ENCODE data around the gene ERGIC1. TPM values are rescaled to one million over a fixed set of nuclear protein-coding genes. Genes with fewer than 3 reads are reported as not detected.
A peak's percentile ranks its signal among the peaks of the same experiment; 100 is the strongest.

ERGIC1 gene
- total and polyA plus RNA-seq, 2 of the 13 experiments (the other 11 are each of a cell fraction or from before 2014, with no cell fraction given) = 78.5 to 184 TPM

GRCh38 chr5:172788771-172789686 is 45.0 kb upstream of the ERGIC1 start:
- no peaks in the 10 kb centered on the region for H3K27me3 ChIP-seq (ENCODE audit: control insufficient read depth in 1 of 2, insufficient read depth in 2 of 2, low read length in 2 of 2)
- peak overlapping the region; percentile 80 for H3K9ac ChIP-seq (ENCODE audit: insufficient read depth, low read depth, low read length)
- ATAC-seq (peak; percentile 82), DNase-seq (ENCODE audit: low spot score) (peak; percentile 85), FAIRE-seq (peak; percentile 44)
- intact Hi-C loops (cut with micrococcal nuclease; ENCODE audit: unreplicated experiment) (loop anchor here (1.0 kb wide), 1 partner anchor 17 kb away; no protein-coding TSS in a partner anchor), in situ Hi-C loops (cut with HindIII; ENCODE audit: extremely low pct_ligation_motif_present, low pct_unique_long_range_greater_than_20kb) (no loop called here)
- H3K79me2 ChIP-seq (ENCODE audit: insufficient read depth, low read length) = no peaks in the 10 kb centered on the region
- peak overlapping the region; percentile 44 to 62 (median 45); a peak in 5 of 6 replicates for H3K4me3 ChIP-seq (replicated peaks in 1 of 3; ENCODE audit: insufficient read depth in 1 of 3, low read depth in 2 of 3, low read length in 3 of 3)
- H3K27ac ChIP-seq (ENCODE audit: extremely low read length, insufficient read depth, low read length) = peak overlapping the region; percentile 92
- CTCF ChIA-PET (ENCODE audit: low intra/inter-chr PET ratio, low total read pairs) = no interaction called here
- H3K9me3 ChIP-seq (ENCODE audit: low read length) = no peaks in the 10 kb centered on the region
- 7% methylated on average over 15 of the region's 21 CpGs for WGBS (ENCODE audit: low lambda C conversion rate)
- no peaks in the 10 kb centered on the region for H4K20me1 ChIP-seq (ENCODE audit: insufficient read depth, low read length)
- POLR2A ChIA-PET = interaction anchor here (0.8 to 9.8 kb wide), 16 partner anchors 9 to 113 kb away, joined by 3 to 425 read pairs (median 6); partner anchors contain the start of gene DUSP1
- peaks cover 88% of the 10 kb centered on the region for H3K4me1 ChIP-seq (ENCODE audit: insufficient read depth, low read length)
- no peaks in the 10 kb centered on the region for H3K36me3 ChIP-seq (replicated peaks in 1 of 2; ENCODE audit: control insufficient read depth in 1 of 2, insufficient read depth in 2 of 2, low read length in 2 of 2)
- no peak overlapping the region for H2AFZ ChIP-seq (ENCODE audit: low read length)
- no TSS peak for BruUV-seq (replicated peaks)
- peak overlapping the region; percentile 83 for H3K4me2 ChIP-seq (ENCODE audit: low read depth, low read length)
- TF ChIP-seq ARID3A (IDR thresholded peaks at IDR 0.05; ENCODE audit: low read depth, low read length) (peak; percentile 44; the same call in 1 of the 2 replicates), AKNA (CRISPR knock-in tag; IDR thresholded peaks at IDR 0.05; ENCODE audit: borderline replicate concordance) (no peak), RFXANK (CRISPR knock-in tag; IDR thresholded peaks at IDR 0.05) (no peak), HMG20A (CRISPR knock-in tag; IDR thresholded peaks at IDR 0.05; ENCODE audit: borderline replicate concordance) (peak; percentile 81; the same call in 1 of the 2 replicates), ETV5 (CRISPR knock-in tag; IDR thresholded peaks at IDR 0.05; ENCODE audit: borderline replicate concordance) (peak; percentile 36; the same call in 1 of the 2 replicates), ZFP37 (CRISPR knock-in tag; IDR thresholded peaks at IDR 0.05; ENCODE audit: borderline replicate concordance) (no peak), ZNF749 (CRISPR knock-in tag; IDR thresholded peaks at IDR 0.05; ENCODE audit: borderline replicate concordance) (no peak), ZNF446 (CRISPR knock-in tag; IDR thresholded peaks at IDR 0.05) (no peak), TFDP2 (CRISPR knock-in tag; IDR thresholded peaks at IDR 0.05) (no peak), ZNF776 (CRISPR knock-in tag; IDR thresholded peaks at IDR 0.05) (no peak), ZFP90 (CRISPR knock-in tag; IDR thresholded peaks at IDR 0.05; ENCODE audit: borderline replicate concordance) (no peak), PATZ1 (CRISPR knock-in tag; IDR thresholded peaks at IDR 0.05) (peak; percentile 31; the same call in 1 of the 2 replicates), MTF1 (CRISPR knock-in tag; IDR thresholded peaks at IDR 0.05) (no peak)
